Endothelial cell of umbilical vein (primary cell): ENCODE measurements around the gene YWHAG. TPM values are rescaled to one million over a fixed set of nuclear protein-coding genes. Genes with fewer than 3 reads are reported as not detected.
A peak's percentile ranks its signal among the peaks of the same experiment; 100 is the strongest.

ENCODE experiments used
- BruUV-seq: library from RNA; stranded (reverse); fragments of 400-500 nt; replicated peaks from 2 replicates; lab custom pipeline; 2021; lab: Mats Ljungman, UMichigan
- CTCF ChIA-PET: fragments of 300-600, 350-600 bp; sonication (Branson Sonifier 250); formaldehyde crosslinking; loops from one replicate; lab custom pipeline; 2021; ENCODE audit warnings: antibody characterized with exemption, inconsistent platforms; lab: Charles Lee
- POLR2A ChIA-PET: fragments of 300-600, 350-600 bp; sonication (Branson Sonifier 250); formaldehyde crosslinking; loops from one replicate; lab custom pipeline; 2021; ENCODE audit warnings: antibody characterized with exemption, inconsistent platforms; lab: Charles Lee
- DNase-seq: peaks from one replicate; pipeline ENCODE4 v3.0.0-alpha.2; 2011; ENCODE audit warnings: low read depth, low spot score
- FAIRE-seq: peaks from 2 replicates; lab custom pipeline; 2011; peaks lifted over from hg19 to GRCh38; lab: Jason Lieb, UNC
- H2AFZ ChIP-seq: 2 replicates; pipeline ENCODE4 v1.6.0; 2012; ENCODE audit warnings: low read depth, low read length, control low read depth, inconsistent platforms
- H3K27ac ChIP-seq: 2 replicates; pipeline ENCODE4 v1.5.1; 2011; ENCODE audit warnings: low read depth, mild to moderate bottlenecking, control low read depth, low read length, moderate library complexity; ENCODE audit not compliant: insufficient read depth
- H3K27me3 ChIP-seq, 2 experiments: 2 replicates each; pipeline versions ENCODE4 v1.6.0 to v1.6.1; 2011; ENCODE audit warnings: low read length in 2 of 2, mixed read lengths in 1 of 2; ENCODE audit not compliant: control insufficient read depth in 2 of 2, insufficient read depth in 2 of 2
- H3K36me3 ChIP-seq, 2 experiments: 2 replicates in 1 of 2; 3 replicates in 1 of 2; pipeline ENCODE4 v1.5.1; 2011; ENCODE audit warnings: low read length in 2 of 2, mild to moderate bottlenecking in 1 of 2, moderate library complexity in 1 of 2; ENCODE audit not compliant: control insufficient read depth in 2 of 2, insufficient read depth in 2 of 2; ENCODE audit errors: extremely low read depth in 1 of 2
- H3K4me1 ChIP-seq: 3 replicates; pipeline ENCODE4 v1.5.1; 2011; ENCODE audit warnings: mild to moderate bottlenecking, low read length; ENCODE audit not compliant: control insufficient read depth, insufficient read depth; ENCODE audit errors: extremely low read depth
- H3K4me2 ChIP-seq: 2 replicates; pipeline ENCODE4 v1.6.1; 2011; ENCODE audit warnings: low read length, control low read depth, mixed read lengths; ENCODE audit not compliant: insufficient read depth
- H3K4me3 ChIP-seq, 3 experiments: fragments of 200-600 bp in 1 of 3; sonication (generic), shearing (Covaris generic) in 1 of 3; replicated peaks in 1 of 3; 2 replicates each; pipeline ENCODE4 v1.5.1; 2011 to 2016; ENCODE audit warnings: control low read depth in 3 of 3, low read length in 3 of 3, mild to moderate bottlenecking in 2 of 3, inconsistent platforms in 1 of 3, low read depth in 1 of 3, moderate library complexity in 1 of 3; ENCODE audit not compliant: insufficient read depth in 1 of 3
- H3K79me2 ChIP-seq: 2 replicates; pipeline ENCODE4 v1.6.0; 2012; ENCODE audit warnings: low read length, inconsistent platforms; ENCODE audit not compliant: control insufficient read depth, insufficient read depth
- H3K9ac ChIP-seq: replicated peaks from 2 replicates; pipeline ENCODE3; 2011; ENCODE audit warnings: low read length, control low read depth; ENCODE audit not compliant: insufficient read depth; ENCODE audit errors: extremely low read depth
- H3K9me1 ChIP-seq: replicated peaks from 3 replicates; pipeline ENCODE4 v1.6.0; 2011; ENCODE audit warnings: mild to moderate bottlenecking, low read length; ENCODE audit not compliant: control insufficient read depth, insufficient read depth; ENCODE audit errors: extremely low read depth
- H3K9me3 ChIP-seq: replicated peaks from 2 replicates; pipeline ENCODE4 v1.5.1; 2012; ENCODE audit warnings: low read length, inconsistent platforms; ENCODE audit not compliant: control insufficient read depth, insufficient read depth
- H4K20me1 ChIP-seq: replicated peaks from 2 replicates; pipeline ENCODE3; 2011; ENCODE audit warnings: mild to moderate bottlenecking, low read length; ENCODE audit not compliant: control insufficient read depth, insufficient read depth; ENCODE audit errors: extremely low read depth
- CTCF ChIP-seq, 2 donors: IDR thresholded peaks; 1 replicate in 1 of 2; 2 replicates in 1 of 2; pipeline ENCODE4 v1.5.1; 2011; ENCODE audit warnings: low read length in 2 of 2, mild to moderate bottlenecking in 2 of 2, moderate library complexity in 2 of 2, control low read depth in 1 of 2, inconsistent platforms in 1 of 2, low read depth in 1 of 2; ENCODE audit not compliant: insufficient read depth in 1 of 2; ENCODE audit errors: extremely low read depth in 1 of 2
- EZH2 ChIP-seq: IDR thresholded peaks from 2 replicates; pipeline ENCODE4 v1.6.1; 2012; ENCODE audit warnings: borderline replicate concordance, low read depth, mild to moderate bottlenecking, moderate library complexity, low read length, inconsistent platforms; ENCODE audit not compliant: severe bottlenecking
- FOS ChIP-seq: IDR thresholded peaks from 2 replicates; pipeline ENCODE4 v1.6.1; 2011; ENCODE audit warnings: mild to moderate bottlenecking, low read length, moderate library complexity, borderline replicate concordance; ENCODE audit not compliant: insufficient read depth
- GATA2 ChIP-seq: IDR thresholded peaks from 2 replicates; pipeline ENCODE4 v1.7.0; 2011; ENCODE audit warnings: low read depth, mild to moderate bottlenecking, moderate library complexity, mixed read lengths, low read length; ENCODE audit not compliant: insufficient read length, insufficient read depth
- JUN ChIP-seq: IDR thresholded peaks from 2 replicates; pipeline ENCODE4 v1.6.1; 2011; ENCODE audit warnings: borderline replicate concordance, low read depth; ENCODE audit not compliant: insufficient read length, insufficient read depth
- MAX ChIP-seq: IDR thresholded peaks from 2 replicates; pipeline ENCODE4 v1.6.1; 2011; ENCODE audit not compliant: insufficient read depth, insufficient read length
- MYC ChIP-seq: IDR thresholded peaks from one replicate; pipeline ENCODE4 v1.6.1; 2011; ENCODE audit warnings: mild to moderate bottlenecking, low read depth, low read length
- POLR2A ChIP-seq: IDR thresholded peaks from 2 replicates; pipeline ENCODE4 v1.6.1; 2012; ENCODE audit warnings: low read depth, mild to moderate bottlenecking, control low read depth, low read length
- POLR2AphosphoS5 ChIP-seq: IDR thresholded peaks from 2 replicates; pipeline ENCODE4 v1.6.1; 2012; ENCODE audit warnings: low read depth, mild to moderate bottlenecking, control low read depth, low read length, moderate library complexity; ENCODE audit not compliant: insufficient read depth
- dilution Hi-C: fragments of 300-500 bp; cut with MboI; formaldehyde crosslinking; loops from one replicate; pipeline ENCODE4 v1.15.0; 2019; ENCODE audit warnings: low sequenced_read_pairs; ENCODE audit not compliant: extremely low pct_ligation_motif_present
- intact Hi-C: fragments of 100-400 bp; cut with micrococcal nuclease; formaldehyde crosslinking; loops from one replicate; pipeline ENCODE4 v1.10.0; 2022
- polyA plus RNA-seq, 4 experiments: library from polyadenylated mRNA; depleted of rRNA in 3 of 4; stranded (reverse) in 3 of 4; unstranded in 1 of 4; fragments of >200 nt; gene quantifications; 2 replicates each; pipeline versions ENCODE4 v1.2.1 to v1.2.3, GENCODE V29; 2011 to 2012; ENCODE audit warnings: missing spikeins in 1 of 4
- total RNA-seq: library from RNA; stranded (reverse); gene quantifications from 2 replicates; pipeline ENCODE4 v1.2.3, GENCODE V29; 2021

YWHAG gene
- total and polyA plus RNA-seq, 2 donors (not counting 3 experiments of a cell fraction or from before 2014, with no cell fraction given) = 55.6 to 205 TPM

GRCh38 chr7:76340617-76341131 is 18.1 kb downstream of the YWHAG start:
- dilution Hi-C loops (no loop called here), intact Hi-C loops (no loop called here)
- Histone ChIP-seq H3K4me1 (peaks cover 14% of the 10 kb centered on the region), H3K79me2 (peaks cover 99% of the 10 kb centered on the region), H3K27me3 (no peaks in the 10 kb centered on the region), H3K9me1 (no peaks in the 10 kb centered on the region), H2AFZ (no peak overlapping the region), H3K4me3 (no peak overlapping the region), H3K27ac (peak overlapping the region; percentile 54), H4K20me1 (peaks cover 20% of the 10 kb centered on the region), H3K9ac (no peak overlapping the region), H3K9me3 (no peaks in the 10 kb centered on the region), H3K36me3 (peaks cover 16 to 29% of the 10 kb centered on the region in 2 experiments), H3K4me2 (no peak overlapping the region)
- ChIA-PET CTCF (no interaction called here), POLR2A (no interaction called here)
- TF ChIP-seq POLR2A (no peak), POLR2AphosphoS5 (peak; percentile 12)
- no TSS peak for BruUV-seq
- peak; percentile 80 for FAIRE-seq
- peak; percentile 80 for DNase-seq

- Histone ChIP-seq H4K20me1 (peaks cover 21% of the 10 kb centered on the region), H3K9me3 (no peaks in the 10 kb centered on the region), H3K27ac (no peak overlapping the region), H3K79me2 (peaks cover 98% of the 10 kb centered on the region), H3K9ac (no peak overlapping the region), H3K4me2 (no peak overlapping the region), H3K9me1 (no peaks in the 10 kb centered on the region), H2AFZ (no peak overlapping the region), H3K36me3 (peaks cover 11 to 15% of the 10 kb centered on the region in 2 experiments), H3K4me3 (no peak overlapping the region), H3K4me1 (peaks cover 14% of the 10 kb centered on the region), H3K27me3 (no peaks in the 10 kb centered on the region)
- ChIA-PET POLR2A (no interaction called here), CTCF (no interaction called here)
- intact Hi-C loops = no loop called here
- BruUV-seq = no TSS peak
- dilution Hi-C loops = no loop called here
- FAIRE-seq = no peak
- DNase-seq = no peak
- TF ChIP-seq MYC (no peak), MAX (no peak), GATA2 (no peak), POLR2AphosphoS5 (no peak), JUN (no peak), EZH2 (no peak), POLR2A (no peak), FOS (no peak), CTCF (IDR thresholded peaks at IDR 0.05; ENCODE audit: extremely low read depth in 1 of 2, insufficient read depth in 1 of 2, low read depth in 1 of 2, low read length in 2 of 2) (no peak)
These were observed 20.3 kb downstream of the YWHAG start for GRCh38 chr7:76338298-76339084.
